Measurements from ENCODE around the gene TBC1D10A. TPM values are rescaled to one million over a fixed set of nuclear protein-coding genes. Genes with fewer than 3 reads are reported as not detected.
A peak's percentile ranks its signal among the peaks of the same experiment; 100 is the strongest.

Gene TBC1D10A
- total RNA-seq, 2 experiments from 2014 or later, result 32.2 to 48.1 TPM

GRCh38 chr22:30267382-30268302 lies 59.1 kb downstream of the TBC1D10A start:
- Mint-ChIP-seq H3K4me1 (peaks cover 55% of the 10 kb centered on the region), H3K27me3 (no peaks in the 10 kb centered on the region), H3K27ac (peak overlapping the region; percentile 97), H3K36me3 (peaks cover 62% of the 10 kb centered on the region), H3K9me3 (ENCODE audit: low read depth) (no peaks in the 10 kb centered on the region), H3K4me3 (peak overlapping the region; percentile 98)
- CTCF ChIA-PET, result interaction anchor here (0.9 to 2.4 kb wide), 10 partner anchors 12 to 159 kb away, joined by 3 to 9 read pairs (median 7); partner anchors contain the start of gene RNF215
- DNase-seq, result peak; percentile 88
- ATAC-seq, result peak; percentile 21

- H3K9me3 Mint-ChIP-seq (ENCODE audit: low read depth), result no peaks in the 10 kb centered on the region
- CTCF ChIA-PET, result interaction anchor here (0.9 to 2.4 kb wide), 13 partner anchors 9 to 158 kb away, joined by 3 to 9 read pairs (median 7); partner anchors contain the start of gene RNF215
- H3K36me3 Mint-ChIP-seq, result peaks cover 67% of the 10 kb centered on the region
- peaks cover 62% of the 10 kb centered on the region for H3K4me1 Mint-ChIP-seq
- peak within 1 kb of the TSS; percentile 98 for H3K4me3 Mint-ChIP-seq
- ATAC-seq (peak; percentile 46), DNase-seq (peak; percentile 92)
- H3K27ac Mint-ChIP-seq, result peak within 1 kb of the TSS; percentile 97
- no peaks in the 10 kb centered on the region for H3K27me3 Mint-ChIP-seq
These were observed 60.0 kb downstream of the TBC1D10A start, which contains the start of gene OSM for GRCh38 chr22:30266445-30267381. Gene OSM (minus strand): TSS chr22:30266851. CDS start chr22:30266799, 52 bp downstream.

GRCh38 chr22:30265823-30266444 lies 60.8 kb downstream of the TBC1D10A start:
- Mint-ChIP-seq H3K36me3 (peaks cover 60% of the 10 kb centered on the region), H3K4me3 (peak overlapping the region; percentile 98), H3K27ac (peak overlapping the region; percentile 97), H3K4me1 (peaks cover 64% of the 10 kb centered on the region), H3K9me3 (ENCODE audit: low read depth) (no peaks in the 10 kb centered on the region), H3K27me3 (no peaks in the 10 kb centered on the region)
- DNase-seq (peak; percentile 93), ATAC-seq (peak; percentile 67)
- CTCF ChIA-PET, result interaction anchor here (1.2 to 3.7 kb wide), 7 partner anchors 10 to 164 kb away, joined by 3 to 41 read pairs (median 4); no protein-coding TSS in a partner anchor

GRCh38 chr22:30265131-30265720 lies 61.5 kb downstream of the TBC1D10A start:
- H3K4me1 Mint-ChIP-seq, result peaks cover 64% of the 10 kb centered on the region
- CTCF ChIA-PET, result interaction anchor here (1.2 to 6.4 kb wide), 8 partner anchors 10 to 163 kb away, joined by 3 to 53 read pairs (median 6); no protein-coding TSS in a partner anchor
- DNase-seq (no peak), ATAC-seq (no peak)
- H3K27ac Mint-ChIP-seq, result peak overlapping the region; percentile 97
- no peaks in the 10 kb centered on the region for H3K9me3 Mint-ChIP-seq (ENCODE audit: low read depth)
- H3K4me3 Mint-ChIP-seq, result peak overlapping the region; percentile 98
- H3K27me3 Mint-ChIP-seq, result no peaks in the 10 kb centered on the region
- peaks cover 56% of the 10 kb centered on the region for H3K36me3 Mint-ChIP-seq

- CTCF ChIA-PET, result interaction anchor here (0.7 to 6.4 kb wide), 17 partner anchors 9 to 161 kb away, joined by 3 to 53 read pairs (median 6); partner anchors contain the start of genes MTFP1, SEC14L2 and TBC1D10A
- Mint-ChIP-seq H3K4me3 (peak overlapping the region; percentile 98), H3K27me3 (no peaks in the 10 kb centered on the region), H3K36me3 (peaks cover 49% of the 10 kb centered on the region), H3K27ac (peak overlapping the region; percentile 97), H3K9me3 (ENCODE audit: low read depth) (no peaks in the 10 kb centered on the region), H3K4me1 (peaks cover 59% of the 10 kb centered on the region)
- DNase-seq (no peak), ATAC-seq (no peak)
These were observed 62.9 kb downstream of the TBC1D10A start for GRCh38 chr22:30263883-30264282.

DNA sequence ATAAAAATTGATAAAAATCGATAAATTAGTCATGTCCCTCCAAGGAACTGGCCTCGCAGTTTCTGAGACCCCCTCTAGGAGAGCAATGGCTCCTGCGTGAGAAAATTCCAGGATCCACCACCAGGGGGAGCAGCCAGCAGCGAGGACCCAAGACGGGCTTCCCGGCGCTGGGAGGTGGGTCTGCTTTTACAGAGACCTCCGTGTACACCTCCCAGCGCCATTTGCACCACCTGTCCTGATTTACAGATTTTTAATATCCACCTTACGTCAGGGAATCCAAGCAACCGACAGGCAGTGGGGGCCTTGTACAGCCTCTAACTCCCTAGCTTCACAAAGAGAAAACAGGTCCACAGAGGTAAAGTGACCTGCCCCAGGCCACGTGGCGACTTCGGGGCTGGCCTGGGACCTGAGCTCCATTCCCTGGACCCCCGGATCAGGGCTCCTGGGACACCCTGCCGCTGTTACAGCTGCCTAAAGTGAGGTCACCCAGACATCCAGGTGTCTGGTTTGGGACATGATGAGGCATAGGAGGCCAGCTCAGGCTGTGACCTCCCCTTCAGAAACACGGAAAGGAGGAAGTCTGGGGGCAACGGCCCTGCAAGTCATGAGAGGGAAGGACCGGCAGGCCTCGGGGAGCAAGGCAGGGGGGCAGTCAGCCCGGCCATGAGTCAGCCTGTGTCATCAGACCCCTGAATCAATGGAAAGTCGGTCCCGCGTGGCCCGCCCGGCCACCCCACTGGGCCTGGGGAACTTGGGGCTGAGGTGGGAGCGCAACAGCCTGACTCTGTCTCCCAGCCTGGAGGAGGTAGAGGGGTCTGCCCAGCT lies 63.6 kb downstream of the TBC1D10A start:
- DNase-seq (peak; percentile 86), ATAC-seq (no peak)
- H3K9me3 Mint-ChIP-seq (ENCODE audit: low read depth), result no peaks in the 10 kb centered on the region
- H3K4me1 Mint-ChIP-seq, result peaks cover 59% of the 10 kb centered on the region
- H3K4me3 Mint-ChIP-seq, result peak overlapping the region; percentile 98
- H3K27ac Mint-ChIP-seq, result peak overlapping the region; percentile 74
- H3K27me3 Mint-ChIP-seq, result no peaks in the 10 kb centered on the region
- CTCF ChIA-PET, result interaction anchor here (0.6 to 6.4 kb wide), 30 partner anchors 8 to 674 kb away, joined by 3 to 53 read pairs (median 4); partner anchors contain the start of genes MTFP1, SEC14L2 and TBC1D10A
- peaks cover 46% of the 10 kb centered on the region for H3K36me3 Mint-ChIP-seq

- H3K4me3 Mint-ChIP-seq, result peak overlapping the region; percentile 98
- peak overlapping the region; percentile 77 for H3K27ac Mint-ChIP-seq
- ATAC-seq, result no peak
- H3K27me3 Mint-ChIP-seq, result no peaks in the 10 kb centered on the region
- H3K4me1 Mint-ChIP-seq, result peaks cover 57% of the 10 kb centered on the region
- DNase-seq, result no peak
- CTCF ChIA-PET, result interaction anchor here (1.1 to 6.4 kb wide), 5 partner anchors 22 to 164 kb away, joined by 3 to 53 read pairs (median 10); partner anchors contain the start of gene TBC1D10A
- no peaks in the 10 kb centered on the region for H3K9me3 Mint-ChIP-seq (ENCODE audit: low read depth)
- peaks cover 46% of the 10 kb centered on the region for H3K36me3 Mint-ChIP-seq
These were observed 64.6 kb downstream of the TBC1D10A start for GRCh38 chr22:30262112-30262511.

- Mint-ChIP-seq H3K4me3 (no peak overlapping the region), H3K4me1 (peaks cover 59% of the 10 kb centered on the region), H3K9me3 (ENCODE audit: low read depth) (no peaks in the 10 kb centered on the region), H3K27me3 (no peaks in the 10 kb centered on the region), H3K36me3 (peaks cover 39% of the 10 kb centered on the region), H3K27ac (peak overlapping the region; percentile 77)
- no peak for ATAC-seq
- DNase-seq, result no peak
- CTCF ChIA-PET, result interaction anchor here (0.7 to 6.4 kb wide), 10 partner anchors 13 to 256 kb away, joined by 3 to 53 read pairs (median 3); partner anchors contain the start of gene TBC1D10A
These were observed 65.6 kb downstream of the TBC1D10A start for GRCh38 chr22:30261134-30261533.

GRCh38 chr22:30260682-30261081 lies 66.1 kb downstream of the TBC1D10A start:
- CTCF ChIA-PET, result interaction anchor here (0.7 to 6.4 kb wide), 9 partner anchors 12 to 256 kb away, joined by 3 to 53 read pairs (median 3); partner anchors contain the start of gene TBC1D10A
- Mint-ChIP-seq H3K27me3 (no peaks in the 10 kb centered on the region), H3K4me1 (peaks cover 61% of the 10 kb centered on the region), H3K9me3 (ENCODE audit: low read depth) (no peaks in the 10 kb centered on the region), H3K27ac (no peak overlapping the region), H3K4me3 (no peak overlapping the region), H3K36me3 (peaks cover 36% of the 10 kb centered on the region)
- ATAC-seq (no peak), DNase-seq (no peak)

- H3K27me3 Mint-ChIP-seq, result no peaks in the 10 kb centered on the region
- ATAC-seq (no peak), DNase-seq (no peak)
- no peaks in the 10 kb centered on the region for H3K9me3 Mint-ChIP-seq (ENCODE audit: low read depth)
- H3K4me3 Mint-ChIP-seq, result no peak overlapping the region
- peaks cover 32% of the 10 kb centered on the region for H3K36me3 Mint-ChIP-seq
- CTCF ChIA-PET, result interaction anchor here (0.8 to 6.4 kb wide), 4 partner anchors 16 to 225 kb away, joined by 3 to 53 read pairs (median 3); no protein-coding TSS in a partner anchor
- peaks cover 57% of the 10 kb centered on the region for H3K4me1 Mint-ChIP-seq
- no peak overlapping the region for H3K27ac Mint-ChIP-seq
These were observed 66.5 kb downstream of the TBC1D10A start for GRCh38 chr22:30260276-30260675.

GRCh38 chr22:30254314-30254713 lies 72.4 kb downstream of the TBC1D10A start:
- CTCF ChIA-PET, result interaction anchor here (0.6 to 4.2 kb wide), 8 partner anchors 8 to 919 kb away, joined by 3 to 103 read pairs (median 6); partner anchors contain the start of genes LIF and RNF215
- Mint-ChIP-seq H3K4me3 (no peak overlapping the region), H3K36me3 (no peaks in the 10 kb centered on the region), H3K9me3 (ENCODE audit: low read depth) (no peaks in the 10 kb centered on the region), H3K4me1 (peaks cover 72% of the 10 kb centered on the region), H3K27me3 (no peaks in the 10 kb centered on the region), H3K27ac (no peak overlapping the region)
- ATAC-seq (no peak), DNase-seq (no peak)

Measured in activated CD8-positive, alpha-beta memory T cell treated with anti-CD3 and anti-CD28 coated beads, Interleukin-2, amount 10 ng/mL, durations not matched to agents 7 days and 5 days (primary cell).